ENCODE data around the gene OMA1. TPM values are rescaled to one million over a fixed set of nuclear protein-coding genes. Genes with fewer than 3 reads are reported as not detected.
"Not testable (repeated sequence)": the region's sequence is repeated elsewhere in the genome, so short reads cannot be mapped to it uniquely, and the experiment has no call there.

OMA1 gene
- total and polyA plus RNA-seq, 4 experiments from 2014 or later: 32.7 to 86.2 (median 55.0) TPM

DNA sequence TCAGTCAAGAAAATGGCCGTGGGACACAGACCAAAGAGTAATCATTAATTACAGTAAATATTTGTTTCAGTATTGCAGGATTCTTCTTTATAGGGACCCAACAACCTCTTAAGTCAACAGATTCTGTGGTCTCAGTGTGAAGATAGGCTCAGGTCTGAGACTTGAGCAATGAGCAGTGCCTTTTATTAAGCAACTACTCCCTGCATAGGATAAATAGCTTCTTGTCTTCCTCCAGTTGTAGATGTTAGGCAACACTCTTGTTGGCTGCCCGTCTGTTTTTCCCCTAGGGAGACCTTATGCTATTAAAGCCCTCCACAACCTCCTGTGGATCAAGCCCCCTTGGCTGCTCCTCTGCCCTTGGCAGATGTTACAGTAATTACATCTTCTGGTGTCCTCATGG, 1.8 kb upstream of the OMA1 start:
- CTCF ChIA-PET (ENCODE audit: partially characterized antibody): interaction anchor here (1.0 to 6.1 kb wide), 4 partner anchors 24 to 1210 kb away, joined by 3 to 121 read pairs (median 13); no protein-coding TSS in a partner anchor
- peaks cover 17% of the 10 kb centered on the region for H3K4me1 ChIP-seq (ENCODE audit: insufficient read depth, low read length)
- H3K4me1 Mint-ChIP-seq: peaks cover 18 to 32% (median 20%) of the 10 kb centered on the region in 4 donors
- H3K36me3 ChIP-seq (ENCODE audit: insufficient read depth, low read length): no peaks in the 10 kb centered on the region
- H3K27me3 Mint-ChIP-seq: peaks cover 5 to 6% of the 10 kb centered on the region in 2 donors
- H3K27ac ChIP-seq (ENCODE audit: low read depth, low read length): no peak overlapping the region
- H3K36me3 Mint-ChIP-seq: peaks cover 0 to 7% of the 10 kb centered on the region in 2 donors
- POLR2A ChIA-PET (ENCODE audit: partially characterized antibody): no interaction called here
- H3K9me3 Mint-ChIP-seq: no peaks in the 10 kb centered on the region
- no peak overlapping the region for H3K4me3 Mint-ChIP-seq
- no peak for DNase-seq
- no peak overlapping the region for H3K4me3 ChIP-seq (ENCODE audit: low read length in 2 of 2)
- intact Hi-C loops (cut with micrococcal nuclease): loop anchor here (5.0 kb wide), 1 partner anchor 749 kb away; the partner anchor contains the start of gene FGGY
- H3K9me3 ChIP-seq (ENCODE audit: control insufficient read depth in 1 of 2, low read length in 2 of 2): no peaks in the 10 kb centered on the region
- H3K27me3 ChIP-seq (ENCODE audit: insufficient read depth, low read length): no peaks in the 10 kb centered on the region
- H3K27ac Mint-ChIP-seq: peak overlapping the region in 1 of 7 donors; percentile 46

- ChIA-PET POLR2A (ENCODE audit: partially characterized antibody) (interaction anchor here (1.0 to 1.7 kb wide), 7 partner anchors 10 to 1268 kb away, joined by 3 to 24 read pairs (median 4); partner anchors contain the start of gene JUN), CTCF (ENCODE audit: partially characterized antibody) (interaction anchor here (1.3 to 6.1 kb wide), 8 partner anchors 8 to 1714 kb away, joined by 3 to 121 read pairs (median 6); no protein-coding TSS in a partner anchor)
- no peaks in the 10 kb centered on the region for H3K27me3 ChIP-seq (ENCODE audit: insufficient read depth, low read length)
- H3K36me3 ChIP-seq (ENCODE audit: insufficient read depth, low read length): no peaks in the 10 kb centered on the region
- Mint-ChIP-seq H3K36me3 (peaks cover 0 to 7% of the 10 kb centered on the region in 2 donors), H3K9me3 (no peaks in the 10 kb centered on the region), H3K4me1 (peaks cover 19 to 35% (median 23%) of the 10 kb centered on the region in 4 donors), H3K27me3 (no peaks in the 10 kb centered on the region), H3K4me3 (peak overlapping the region; percentile 93 to 96 (median 95)), H3K27ac (peak overlapping the region; percentile 95 to 99 (median 99))
- peaks cover 17% of the 10 kb centered on the region for H3K4me1 ChIP-seq (ENCODE audit: insufficient read depth, low read length)
- H3K27ac ChIP-seq (ENCODE audit: low read depth, low read length): peak overlapping the region; percentile 94
- intact Hi-C loops (cut with micrococcal nuclease): loop anchor here (1.0 to 5.0 kb wide), 7 partner anchors 30 to 1268 kb away; partner anchors contain the start of genes FGGY, HOOK1, JUN and MYSM1
- DNase-seq: peak; percentile 81 to 90 (median 83)
- H3K9me3 ChIP-seq (ENCODE audit: control insufficient read depth in 1 of 2, low read length in 2 of 2): no peaks in the 10 kb centered on the region
- H3K4me3 ChIP-seq (ENCODE audit: low read length in 2 of 2): peak overlapping the region; percentile 78 to 88
Observed at GRCh38 chr1:58545591-58546519, 671 bp downstream of the OMA1 start.

- H3K9me3 ChIP-seq (ENCODE audit: control insufficient read depth in 1 of 2, low read length in 2 of 2): no peaks in the 10 kb centered on the region
- Mint-ChIP-seq H3K27me3 (no peaks in the 10 kb centered on the region), H3K36me3 (peaks cover 0 to 9% of the 10 kb centered on the region in 2 donors), H3K4me3 (no peak overlapping the region), H3K9me3 (no peaks in the 10 kb centered on the region), H3K4me1 (peaks cover 19 to 35% (median 26%) of the 10 kb centered on the region in 4 donors), H3K27ac (peak overlapping the region in 1 of 7 donors; percentile 43)
- peaks cover 17% of the 10 kb centered on the region for H3K4me1 ChIP-seq (ENCODE audit: insufficient read depth, low read length)
- no peaks in the 10 kb centered on the region for H3K27me3 ChIP-seq (ENCODE audit: insufficient read depth, low read length)
- intact Hi-C loops (cut with micrococcal nuclease): no loop called here
- no peak overlapping the region for H3K27ac ChIP-seq (ENCODE audit: low read depth, low read length)
- no peaks in the 10 kb centered on the region for H3K36me3 ChIP-seq (ENCODE audit: insufficient read depth, low read length)
- H3K4me3 ChIP-seq (ENCODE audit: low read length in 2 of 2): no peak overlapping the region
- ChIA-PET CTCF (ENCODE audit: partially characterized antibody) (interaction anchor here (1.6 to 5.8 kb wide), 2 partner anchors 26 to 109 kb away, joined by 4 to 33 read pairs; no protein-coding TSS in a partner anchor), POLR2A (ENCODE audit: partially characterized antibody) (no interaction called here)
- DNase-seq: no peak
Observed at GRCh38 chr1:58543260-58543659, 3.3 kb downstream of the OMA1 start.

- POLR2A ChIA-PET (ENCODE audit: partially characterized antibody): no interaction called here
- H3K27me3 Mint-ChIP-seq: no peaks in the 10 kb centered on the region
- H3K9me3 Mint-ChIP-seq: no peaks in the 10 kb centered on the region
- no peak for DNase-seq
- H3K36me3 ChIP-seq (ENCODE audit: insufficient read depth, low read length): no peaks in the 10 kb centered on the region
- H3K27ac Mint-ChIP-seq: no peak overlapping the region
- no peak overlapping the region for H3K4me3 ChIP-seq (ENCODE audit: low read length in 2 of 2)
- H3K4me3 Mint-ChIP-seq: no peak overlapping the region
- no peaks in the 10 kb centered on the region for H3K4me1 ChIP-seq (ENCODE audit: insufficient read depth, low read length)
- CTCF ChIA-PET (ENCODE audit: partially characterized antibody): interaction anchor here (5.8 kb wide), 1 partner anchor 22 kb away, joined by 33 read pairs; no protein-coding TSS in a partner anchor
- no peaks in the 10 kb centered on the region for H3K9me3 ChIP-seq (ENCODE audit: control insufficient read depth in 1 of 2, low read length in 2 of 2)
- peaks cover 2 to 13% (median 8%) of the 10 kb centered on the region in 4 donors for H3K4me1 Mint-ChIP-seq
- H3K36me3 Mint-ChIP-seq: peaks cover 0 to 12% of the 10 kb centered on the region in 2 donors
- H3K27me3 ChIP-seq (ENCODE audit: insufficient read depth, low read length): no peaks in the 10 kb centered on the region
- H3K27ac ChIP-seq (ENCODE audit: low read depth, low read length): no peak overlapping the region
- intact Hi-C loops (cut with micrococcal nuclease): no loop called here
Observed at GRCh38 chr1:58539553-58539952, 7.0 kb downstream of the OMA1 start.

DNA sequence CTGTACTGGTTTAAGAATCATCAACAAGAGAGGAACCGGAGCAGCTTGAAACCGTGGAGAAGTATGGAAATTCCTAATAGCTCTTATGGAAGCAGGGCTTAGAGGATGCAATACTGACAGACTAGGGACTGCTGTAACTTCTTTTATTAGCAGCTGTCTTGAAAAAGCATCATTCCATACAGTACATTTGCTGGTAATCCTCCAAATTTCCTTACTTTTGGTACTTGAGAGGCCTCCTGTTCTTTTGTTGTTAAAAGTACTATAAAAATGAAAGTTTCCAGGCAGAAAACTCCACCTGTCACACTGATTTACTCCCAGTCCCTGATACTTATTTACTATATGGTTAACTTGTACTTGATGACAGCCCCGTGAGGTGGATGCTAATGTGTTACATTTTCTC, 7.7 kb downstream of the OMA1 start:
- ChIA-PET POLR2A (ENCODE audit: partially characterized antibody) (no interaction called here), CTCF (ENCODE audit: partially characterized antibody) (interaction anchor here (0.7 to 5.8 kb wide), 3 partner anchors 8 to 22 kb away, joined by 3 to 33 read pairs (median 8); partner anchors contain the start of gene OMA1)
- intact Hi-C loops (cut with micrococcal nuclease): no loop called here
- H3K36me3 ChIP-seq (ENCODE audit: insufficient read depth, low read length): no peaks in the 10 kb centered on the region
- Mint-ChIP-seq H3K27me3 (no peaks in the 10 kb centered on the region), H3K9me3 (no peaks in the 10 kb centered on the region), H3K36me3 (peaks cover 0 to 12% of the 10 kb centered on the region in 2 donors), H3K4me1 (peaks cover 2 to 8% (median 7%) of the 10 kb centered on the region in 4 donors), H3K4me3 (no peak overlapping the region), H3K27ac (peak overlapping the region in 1 of 7 donors; percentile 21)
- no peaks in the 10 kb centered on the region for H3K9me3 ChIP-seq (ENCODE audit: control insufficient read depth in 1 of 2, low read length in 2 of 2)
- H3K4me3 ChIP-seq (ENCODE audit: low read length in 2 of 2): no peak overlapping the region
- no peak for DNase-seq
- H3K4me1 ChIP-seq (ENCODE audit: insufficient read depth, low read length): no peaks in the 10 kb centered on the region
- no peak overlapping the region for H3K27ac ChIP-seq (ENCODE audit: low read depth, low read length)
- H3K27me3 ChIP-seq (ENCODE audit: insufficient read depth, low read length): no peaks in the 10 kb centered on the region

- H3K27me3 ChIP-seq (ENCODE audit: insufficient read depth, low read length); H3K27ac Mint-ChIP-seq; H3K9me3 ChIP-seq (ENCODE audit: control insufficient read depth in 1 of 2, low read length in 2 of 2); DNase-seq; H3K27me3 Mint-ChIP-seq; H3K4me3 Mint-ChIP-seq; POLR2A ChIA-PET (ENCODE audit: partially characterized antibody); H3K4me3 ChIP-seq (ENCODE audit: low read length in 2 of 2); H3K36me3 ChIP-seq (ENCODE audit: insufficient read depth, low read length); intact Hi-C loops (cut with micrococcal nuclease); H3K4me1 Mint-ChIP-seq; H3K9me3 Mint-ChIP-seq; H3K4me1 ChIP-seq (ENCODE audit: insufficient read depth, low read length); H3K27ac ChIP-seq (ENCODE audit: low read depth, low read length); CTCF ChIA-PET (ENCODE audit: partially characterized antibody): not testable (repeated sequence)
- peaks cover 8 to 32% of the 10 kb centered on the region in 2 donors for H3K36me3 Mint-ChIP-seq
Observed at GRCh38 chr1:58531842-58532241, 14.7 kb downstream of the OMA1 start.

GRCh38 chr1:58529284-58529683, 17.2 kb downstream of the OMA1 start:
- H3K9me3 Mint-ChIP-seq: no peaks in the 10 kb centered on the region
- Histone ChIP-seq H3K27ac (ENCODE audit: low read depth, low read length) (no peak overlapping the region), H3K36me3 (ENCODE audit: insufficient read depth, low read length) (peaks cover 6% of the 10 kb centered on the region), H3K4me3 (ENCODE audit: low read length in 2 of 2) (no peak overlapping the region), H3K4me1 (ENCODE audit: insufficient read depth, low read length) (no peaks in the 10 kb centered on the region), H3K9me3 (ENCODE audit: control insufficient read depth in 1 of 2, low read length in 2 of 2) (no peaks in the 10 kb centered on the region), H3K27me3 (ENCODE audit: insufficient read depth, low read length) (no peaks in the 10 kb centered on the region)
- ChIA-PET CTCF (ENCODE audit: partially characterized antibody) (no interaction called here), POLR2A (ENCODE audit: partially characterized antibody) (no interaction called here)
- no peak for DNase-seq
- H3K4me1 Mint-ChIP-seq: no peaks in the 10 kb centered on the region
- intact Hi-C loops (cut with micrococcal nuclease): no loop called here
- no peaks in the 10 kb centered on the region for H3K27me3 Mint-ChIP-seq
- peak overlapping the region in 1 of 7 donors; percentile 36 for H3K27ac Mint-ChIP-seq
- H3K36me3 Mint-ChIP-seq: peaks cover 18 to 34% of the 10 kb centered on the region in 2 donors
- H3K4me3 Mint-ChIP-seq: no peak overlapping the region

Data from CD4-positive, alpha-beta memory T cell (primary cell).